AG04450 (cell line): Measurements from ENCODE around the gene DIP2C. TPM values are rescaled to one million over a fixed set of nuclear protein-coding genes. Genes with fewer than 3 reads are reported as not detected.

Source experiments
- CTCF ChIA-PET: fragments of 300-600, 350-600 bp; formaldehyde crosslinking; extraction: SDS; loops from one replicate; lab custom pipeline; 2022; ENCODE audit warnings: antibody characterized with exemption, inconsistent platforms; lab: Charles Lee
- POLR2A ChIA-PET: fragments of 350-600 bp; formaldehyde crosslinking; extraction: SDS; loops from one replicate; lab custom pipeline; 2021; ENCODE audit warnings: antibody characterized with exemption, inconsistent platforms; lab: Yijun Ruan, JAX
- DNase-seq: peaks from one replicate; pipeline ENCODE4 v3.0.0-alpha.2; 2011; ENCODE audit warnings: low read depth, low spot score
- H3K27ac ChIP-seq: one replicate; pipeline ENCODE4 v1.5.1; 2012; ENCODE audit warnings: low read depth, low read length, control low read depth
- H3K27me3 ChIP-seq: one replicate; pipeline ENCODE4 v1.6.0; 2012; ENCODE audit warnings: low read length; ENCODE audit not compliant: control insufficient read depth, insufficient read depth
- H3K4me3 ChIP-seq: 2 replicates; pipeline ENCODE4 v1.5.1; 2011; ENCODE audit warnings: mild to moderate bottlenecking, low read depth, low read length, control low read depth
- H3K9me3 ChIP-seq: 2 replicates; pipeline ENCODE4 v1.5.1; 2012; ENCODE audit warnings: low read length; ENCODE audit not compliant: control insufficient read depth, insufficient read depth
- polyA plus RNA-seq: library from polyadenylated mRNA; depleted of rRNA; stranded (reverse); fragments of >200 nt; gene quantifications from 2 replicates; pipeline ENCODE4 v1.2.3, GENCODE V29; 2011
- TF ChIP-seq, protein P1 (sequence below): IDR thresholded peaks from 2 replicates; pipeline ENCODE4 v1.5.1; 2011; ENCODE audit warnings: low read depth, low read length, control low read depth, inconsistent platforms

DIP2C gene
- polyA plus RNA-seq, 1 experiment, result 9.6 TPM

DNA sequence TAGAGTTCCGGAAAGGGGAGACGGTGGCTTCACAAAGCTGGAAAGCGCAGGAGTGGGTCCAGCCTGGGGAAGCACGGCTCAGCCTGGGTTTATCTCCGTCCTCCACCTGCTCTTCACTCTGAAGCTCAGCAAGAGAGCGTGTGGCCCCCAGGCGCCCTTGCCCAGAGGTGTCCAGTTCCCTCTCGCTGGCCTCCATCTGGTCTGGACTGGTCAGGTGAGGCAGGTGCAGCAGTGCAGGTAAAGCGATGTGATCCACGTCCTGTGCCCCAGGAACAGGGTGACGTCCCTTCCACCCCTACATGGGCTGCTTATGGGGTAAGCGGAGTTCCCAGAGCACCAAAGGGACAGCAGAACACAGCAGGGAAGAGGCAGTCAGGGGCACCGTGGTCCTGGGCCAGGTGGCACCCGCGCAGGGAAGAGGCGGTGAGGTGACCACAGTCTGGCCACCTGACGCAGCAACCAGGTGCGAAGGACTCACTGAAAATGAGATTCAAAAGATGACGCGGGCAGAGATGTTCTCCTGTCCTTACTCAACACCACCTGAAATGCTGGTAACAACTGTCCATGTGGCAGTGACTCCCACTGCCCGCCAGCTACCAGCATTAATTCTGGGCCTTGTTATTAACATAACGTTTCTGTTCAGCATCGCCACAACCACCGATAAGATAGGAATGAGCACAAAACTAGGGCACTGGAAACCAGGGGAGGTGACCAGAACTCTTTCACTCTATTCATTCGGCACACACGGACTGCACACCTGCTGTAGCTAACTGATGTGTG lies 33.0 kb upstream of the DIP2C start:
- TF ChIP-seq, protein P1, sequence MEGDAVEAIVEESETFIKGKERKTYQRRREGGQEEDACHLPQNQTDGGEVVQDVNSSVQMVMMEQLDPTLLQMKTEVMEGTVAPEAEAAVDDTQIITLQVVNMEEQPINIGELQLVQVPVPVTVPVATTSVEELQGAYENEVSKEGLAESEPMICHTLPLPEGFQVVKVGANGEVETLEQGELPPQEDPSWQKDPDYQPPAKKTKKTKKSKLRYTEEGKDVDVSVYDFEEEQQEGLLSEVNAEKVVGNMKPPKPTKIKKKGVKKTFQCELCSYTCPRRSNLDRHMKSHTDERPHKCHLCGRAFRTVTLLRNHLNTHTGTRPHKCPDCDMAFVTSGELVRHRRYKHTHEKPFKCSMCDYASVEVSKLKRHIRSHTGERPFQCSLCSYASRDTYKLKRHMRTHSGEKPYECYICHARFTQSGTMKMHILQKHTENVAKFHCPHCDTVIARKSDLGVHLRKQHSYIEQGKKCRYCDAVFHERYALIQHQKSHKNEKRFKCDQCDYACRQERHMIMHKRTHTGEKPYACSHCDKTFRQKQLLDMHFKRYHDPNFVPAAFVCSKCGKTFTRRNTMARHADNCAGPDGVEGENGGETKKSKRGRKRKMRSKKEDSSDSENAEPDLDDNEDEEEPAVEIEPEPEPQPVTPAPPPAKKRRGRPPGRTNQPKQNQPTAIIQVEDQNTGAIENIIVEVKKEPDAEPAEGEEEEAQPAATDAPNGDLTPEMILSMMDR, result no peak
- Histone ChIP-seq H3K9me3 (peaks cover 20% of the 10 kb centered on the region), H3K27me3 (peaks cover 5% of the 10 kb centered on the region), H3K4me3 (no peak overlapping the region), H3K27ac (no peak overlapping the region)
- no peak for DNase-seq
- ChIA-PET CTCF (no interaction called here), POLR2A (no interaction called here)

GRCh38 chr10:718143-718700 lies 28.8 kb upstream of the DIP2C start:
- H3K27ac ChIP-seq, result no peak overlapping the region
- no peak overlapping the region for H3K4me3 ChIP-seq
- TF ChIP-seq, protein P1, result no peak
- peaks cover 11% of the 10 kb centered on the region for H3K27me3 ChIP-seq
- peaks cover 26% of the 10 kb centered on the region for H3K9me3 ChIP-seq
- ChIA-PET POLR2A (no interaction called here), CTCF (no interaction called here)
- DNase-seq, result no peak

- no peak overlapping the region for H3K4me3 ChIP-seq
- ChIA-PET POLR2A (no interaction called here), CTCF (no interaction called here)
- H3K27ac ChIP-seq, result no peak overlapping the region
- no peak for DNase-seq
- TF ChIP-seq, protein P1, result no peak
- H3K9me3 ChIP-seq, result peaks cover 20% of the 10 kb centered on the region
- peaks cover 13% of the 10 kb centered on the region for H3K27me3 ChIP-seq
These were observed 28.0 kb upstream of the DIP2C start for GRCh38 chr10:717458-717857.

DNA sequence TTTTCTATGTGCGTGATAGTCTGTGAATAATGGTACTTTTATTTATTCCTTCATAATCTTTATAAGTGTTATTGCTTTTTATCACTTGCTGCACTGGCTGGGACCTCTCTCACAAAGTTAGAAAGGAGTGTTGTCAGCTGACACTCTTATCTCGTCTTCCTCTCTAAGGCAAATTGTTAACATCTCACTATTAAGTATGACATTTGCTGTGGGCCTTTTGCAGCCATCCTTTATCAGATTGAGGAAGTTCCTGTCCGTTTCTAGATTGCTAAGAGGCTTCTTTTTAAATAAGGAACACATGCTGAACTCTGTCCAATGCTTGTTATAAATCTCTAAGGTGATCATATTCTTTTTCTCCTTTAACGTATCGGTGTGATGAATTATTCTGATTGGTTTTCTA lies 27.4 kb upstream of the DIP2C start:
- CTCF ChIA-PET, result no interaction called here
- no peak overlapping the region for H3K4me3 ChIP-seq
- TF ChIP-seq, protein P1, result no peak
- no peak for DNase-seq
- POLR2A ChIA-PET, result no interaction called here
- peaks cover 16% of the 10 kb centered on the region for H3K9me3 ChIP-seq
- peaks cover 13% of the 10 kb centered on the region for H3K27me3 ChIP-seq
- H3K27ac ChIP-seq, result no peak overlapping the region

GRCh38 chr10:714214-714613 lies 24.7 kb upstream of the DIP2C start:
- H3K9me3 ChIP-seq, result peaks cover 16% of the 10 kb centered on the region
- POLR2A ChIA-PET, result no interaction called here
- TF ChIP-seq, protein P1, result no peak
- DNase-seq, result no peak
- H3K27ac ChIP-seq, result no peak overlapping the region
- no peak overlapping the region for H3K4me3 ChIP-seq
- peaks cover 13% of the 10 kb centered on the region for H3K27me3 ChIP-seq
- CTCF ChIA-PET, result no interaction called here
